Measurements from ENCODE around the gene ADD2. TPM values are rescaled to one million over a fixed set of nuclear protein-coding genes. Genes with fewer than 3 reads are reported as not detected.
A peak's percentile ranks its signal among the peaks of the same experiment; 100 is the strongest.

The ADD2 gene
- total RNA-seq, 1 donor from 2014 or later = 45.3 TPM

DNA sequence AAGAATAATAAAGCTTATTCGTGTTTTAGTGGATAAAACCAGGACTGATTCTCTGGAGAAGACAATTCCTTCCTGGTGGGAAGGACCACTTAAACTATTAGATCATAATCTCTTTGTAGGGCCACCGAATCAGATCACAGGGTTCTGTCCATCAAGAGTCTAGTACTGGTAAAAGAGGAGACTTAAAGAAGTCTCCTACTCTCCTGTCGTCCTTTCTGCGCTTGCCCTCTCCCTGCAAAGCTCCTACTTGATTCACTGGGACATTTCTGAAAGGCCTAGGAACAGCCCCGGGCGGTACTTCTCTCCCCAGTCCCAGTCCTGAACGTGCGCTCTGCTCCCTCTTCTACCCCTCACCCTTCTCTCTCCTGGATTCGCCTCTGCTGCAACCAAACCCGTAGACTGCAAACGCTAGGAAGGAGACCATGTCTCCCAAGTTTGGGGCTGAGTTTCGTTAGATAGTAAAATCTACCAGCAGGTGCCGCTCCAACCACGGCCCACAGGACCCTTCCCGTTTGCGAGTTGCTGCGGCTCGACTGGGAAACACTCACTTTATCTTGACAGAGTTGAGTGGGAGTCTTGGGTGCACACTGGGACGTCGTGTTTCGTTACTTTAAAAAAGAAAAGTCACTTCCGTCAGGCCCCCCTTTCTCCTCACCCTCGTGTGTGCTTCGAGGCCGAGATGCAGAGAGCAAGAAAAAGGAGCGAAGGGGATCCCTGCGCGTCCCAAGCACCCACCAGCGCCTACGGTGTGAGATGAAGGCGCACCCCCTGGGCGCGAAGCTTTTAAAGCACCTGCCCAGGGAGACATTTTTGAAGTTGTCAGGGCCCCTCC lies 21.5 kb upstream of the ADD2 start:
- no peaks in the 10 kb centered on the region for H3F3A ChIP-seq (ENCODE audit: low read depth)
- TF ChIP-seq EZH2phosphoT487 (IDR thresholded peaks at IDR 0.05) (no peak), EZH2 (IDR thresholded peaks at IDR 0.05) (no peak)
- TF ChIP-seq, protein P1, sequence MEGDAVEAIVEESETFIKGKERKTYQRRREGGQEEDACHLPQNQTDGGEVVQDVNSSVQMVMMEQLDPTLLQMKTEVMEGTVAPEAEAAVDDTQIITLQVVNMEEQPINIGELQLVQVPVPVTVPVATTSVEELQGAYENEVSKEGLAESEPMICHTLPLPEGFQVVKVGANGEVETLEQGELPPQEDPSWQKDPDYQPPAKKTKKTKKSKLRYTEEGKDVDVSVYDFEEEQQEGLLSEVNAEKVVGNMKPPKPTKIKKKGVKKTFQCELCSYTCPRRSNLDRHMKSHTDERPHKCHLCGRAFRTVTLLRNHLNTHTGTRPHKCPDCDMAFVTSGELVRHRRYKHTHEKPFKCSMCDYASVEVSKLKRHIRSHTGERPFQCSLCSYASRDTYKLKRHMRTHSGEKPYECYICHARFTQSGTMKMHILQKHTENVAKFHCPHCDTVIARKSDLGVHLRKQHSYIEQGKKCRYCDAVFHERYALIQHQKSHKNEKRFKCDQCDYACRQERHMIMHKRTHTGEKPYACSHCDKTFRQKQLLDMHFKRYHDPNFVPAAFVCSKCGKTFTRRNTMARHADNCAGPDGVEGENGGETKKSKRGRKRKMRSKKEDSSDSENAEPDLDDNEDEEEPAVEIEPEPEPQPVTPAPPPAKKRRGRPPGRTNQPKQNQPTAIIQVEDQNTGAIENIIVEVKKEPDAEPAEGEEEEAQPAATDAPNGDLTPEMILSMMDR (IDR thresholded peaks at IDR 0.05) = peak; percentile 83
- Mint-ChIP-seq H3K9me3 (peaks cover 2% of the 10 kb centered on the region), H3K4me3 (peak overlapping the region; percentile 85), H3K4me1 (peaks cover 10% of the 10 kb centered on the region), H3K36me3 (no peaks in the 10 kb centered on the region), H3K27ac (no peak overlapping the region), H3K27me3 (ENCODE audit: insufficient read depth, low read depth) (peaks cover 51% of the 10 kb centered on the region)
- H3K36me3 ChIP-seq = no peaks in the 10 kb centered on the region
- H2AFZ ChIP-seq (replicated peaks) = peak overlapping the region; percentile 51
- peaks cover 92% of the 10 kb centered on the region for H3K27me3 ChIP-seq
- no peaks in the 10 kb centered on the region for H3K79me2 ChIP-seq (ENCODE audit: low read depth)
- H3K4me2 ChIP-seq = peak overlapping the region; percentile 78
- H4K20me1 ChIP-seq (ENCODE audit: low read depth) = peaks cover 12% of the 10 kb centered on the region
- H3K4me1 ChIP-seq = peaks cover 4% of the 10 kb centered on the region
- peak overlapping the region; percentile 45 for H3K4me3 ChIP-seq
- no peak overlapping the region for H3K27ac ChIP-seq
- peak; percentile 89 for DNase-seq (ENCODE audit: low spot score)
- no peaks in the 10 kb centered on the region for H3K9me3 ChIP-seq (ENCODE audit: low read depth)
- H3K9ac ChIP-seq = no peak overlapping the region

DNA sequence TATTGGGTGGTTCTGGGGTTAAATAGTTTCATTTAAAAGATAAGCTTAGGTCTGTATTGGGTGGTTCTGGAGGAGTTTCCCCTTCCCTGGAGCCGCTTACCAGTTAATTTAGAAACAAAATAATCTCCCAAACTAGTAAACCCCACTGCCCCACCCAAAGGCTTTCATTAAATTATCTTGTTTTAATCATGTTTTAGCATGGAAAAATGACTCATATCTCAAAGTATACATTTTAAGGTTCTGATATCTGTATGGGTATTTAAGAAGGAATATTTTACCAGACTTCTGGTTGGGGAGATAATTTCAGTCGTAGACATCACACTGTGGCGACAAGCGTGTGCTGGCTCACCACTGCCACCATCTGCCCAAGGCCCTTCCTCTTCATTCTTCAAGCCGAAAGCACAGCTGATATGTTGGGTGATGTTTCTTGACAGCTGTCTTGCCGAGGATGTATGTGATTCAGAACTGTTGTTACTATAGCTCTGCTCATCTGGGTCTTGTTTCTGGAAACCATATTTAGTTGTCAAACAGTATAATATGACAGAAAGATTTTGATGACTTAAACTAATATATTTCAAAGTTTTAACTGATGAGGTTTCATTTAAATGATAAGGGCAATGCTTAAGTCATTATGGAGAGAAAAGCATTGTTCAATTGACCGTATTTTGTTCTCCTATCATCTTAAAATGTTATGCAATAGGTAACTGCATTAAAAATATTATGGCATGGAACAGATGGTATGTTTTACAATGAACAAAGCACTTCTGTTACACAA lies 17.3 kb upstream of the ADD2 start:
- no peak overlapping the region for H3K27ac Mint-ChIP-seq
- no peak overlapping the region for H3K4me3 Mint-ChIP-seq
- Histone ChIP-seq H3K9me3 (ENCODE audit: low read depth) (no peaks in the 10 kb centered on the region), H3K36me3 (no peaks in the 10 kb centered on the region), H3K4me2 (no peak overlapping the region), H2AFZ (replicated peaks) (no peak overlapping the region), H3K4me1 (peaks cover 4% of the 10 kb centered on the region), H3F3A (ENCODE audit: low read depth) (no peaks in the 10 kb centered on the region), H3K27me3 (peaks cover 50% of the 10 kb centered on the region), H3K9ac (no peak overlapping the region), H3K79me2 (ENCODE audit: low read depth) (no peaks in the 10 kb centered on the region), H4K20me1 (ENCODE audit: low read depth) (peaks cover 5% of the 10 kb centered on the region), H3K27ac (no peak overlapping the region), H3K4me3 (no peak overlapping the region)
- H3K27me3 Mint-ChIP-seq (ENCODE audit: insufficient read depth, low read depth) = peaks cover 36% of the 10 kb centered on the region
- peaks cover 2% of the 10 kb centered on the region for H3K9me3 Mint-ChIP-seq
- DNase-seq (ENCODE audit: low spot score) = peak; percentile 71
- TF ChIP-seq EZH2 (IDR thresholded peaks at IDR 0.05) (no peak), EZH2phosphoT487 (IDR thresholded peaks at IDR 0.05) (no peak)
- TF ChIP-seq, protein P1 (IDR thresholded peaks at IDR 0.05) = peak; percentile 68
- peaks cover 13% of the 10 kb centered on the region for H3K4me1 Mint-ChIP-seq
- no peaks in the 10 kb centered on the region for H3K36me3 Mint-ChIP-seq

DNA sequence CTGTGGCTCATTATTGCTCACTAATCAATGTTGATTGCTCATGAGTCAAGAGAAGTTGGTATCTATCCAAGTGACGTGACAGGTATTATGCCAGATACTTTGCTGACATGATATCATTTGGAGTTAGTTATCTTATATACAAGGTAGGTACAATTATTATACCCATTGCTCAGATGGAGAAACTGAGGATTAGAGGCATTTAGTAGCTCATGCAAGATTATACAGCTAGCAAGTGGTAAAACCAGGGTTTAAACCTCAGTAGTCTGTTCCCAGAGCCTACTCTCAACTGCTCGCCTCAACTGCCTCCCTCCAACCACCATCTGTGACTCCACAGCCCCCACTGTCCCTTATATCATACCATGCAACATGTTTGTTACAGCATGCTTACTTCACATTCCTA lies 16.3 kb upstream of the ADD2 start:
- peaks cover 40% of the 10 kb centered on the region for H3K27me3 ChIP-seq
- H3K36me3 ChIP-seq = no peaks in the 10 kb centered on the region
- H3K4me2 ChIP-seq = no peak overlapping the region
- no peaks in the 10 kb centered on the region for H3K9me3 ChIP-seq (ENCODE audit: low read depth)
- no peak overlapping the region for H2AFZ ChIP-seq (replicated peaks)
- Mint-ChIP-seq H3K27me3 (ENCODE audit: insufficient read depth, low read depth) (peaks cover 28% of the 10 kb centered on the region), H3K9me3 (no peaks in the 10 kb centered on the region), H3K36me3 (no peaks in the 10 kb centered on the region), H3K4me1 (peaks cover 8% of the 10 kb centered on the region), H3K27ac (no peak overlapping the region), H3K4me3 (no peak overlapping the region)
- H3K9ac ChIP-seq = no peak overlapping the region
- H3K4me3 ChIP-seq = no peak overlapping the region
- H4K20me1 ChIP-seq (ENCODE audit: low read depth) = no peaks in the 10 kb centered on the region
- H3K4me1 ChIP-seq = no peaks in the 10 kb centered on the region
- no peak overlapping the region for H3K27ac ChIP-seq
- TF ChIP-seq, protein P1 (IDR thresholded peaks at IDR 0.05) = no peak
- TF ChIP-seq EZH2 (IDR thresholded peaks at IDR 0.05) (no peak), EZH2phosphoT487 (IDR thresholded peaks at IDR 0.05) (no peak)
- no peaks in the 10 kb centered on the region for H3K79me2 ChIP-seq (ENCODE audit: low read depth)
- H3F3A ChIP-seq (ENCODE audit: low read depth) = no peaks in the 10 kb centered on the region
- no peak for DNase-seq (ENCODE audit: low spot score)

Measured in neural progenitor cell (in vitro differentiated cells).